Measurements from ENCODE around the gene KIAA0825. TPM values are rescaled to one million over a fixed set of nuclear protein-coding genes. Genes with fewer than 3 reads are reported as not detected.

Gene KIAA0825
- total and polyA plus RNA-seq, 2 donors = 0.87 to 3.1 TPM

GRCh38 chr5:94524841-94525697 lies 93.3 kb downstream of the KIAA0825 start:
- Histone ChIP-seq H3K27ac (ENCODE audit: low read depth in 1 of 2, low read length in 1 of 2) (no peak overlapping the region), H3K9me3 (ENCODE audit: control insufficient read depth in 2 of 2, insufficient read depth in 1 of 2, low read length in 1 of 2) (no peaks in the 10 kb centered on the region), H3K27me3 (ENCODE audit: control insufficient read depth in 2 of 2, insufficient read depth in 1 of 2, low read length in 1 of 2) (no peaks in the 10 kb centered on the region), H3K4me3 (ENCODE audit: low read length in 2 of 2) (no peak overlapping the region), H3K36me3 (ENCODE audit: control insufficient read depth in 2 of 2, insufficient read depth in 2 of 2, low read length in 1 of 2) (no peaks in the 10 kb centered on the region), H3K4me1 (ENCODE audit: control insufficient read depth in 2 of 2, insufficient read depth in 2 of 2, low read length in 2 of 2) (no peaks in the 10 kb centered on the region)
- DNase-seq (ENCODE audit: low read depth in 6 of 9, low spot score in 9 of 9) = peak; percentile 28 to 80 (median 48)
- 83% methylated on average over 4 of the region's 4 CpGs for WGBS

GRCh38 chr5:94523018-94523417 lies 95.4 kb downstream of the KIAA0825 start:
- Histone ChIP-seq H3K4me3 (ENCODE audit: low read length in 2 of 2) (no peak overlapping the region), H3K9me3 (ENCODE audit: control insufficient read depth in 2 of 2, insufficient read depth in 1 of 2, low read length in 1 of 2) (no peaks in the 10 kb centered on the region), H3K27ac (ENCODE audit: low read depth in 1 of 2, low read length in 1 of 2) (no peak overlapping the region), H3K27me3 (ENCODE audit: control insufficient read depth in 2 of 2, insufficient read depth in 1 of 2, low read length in 1 of 2) (no peaks in the 10 kb centered on the region), H3K4me1 (ENCODE audit: control insufficient read depth in 2 of 2, insufficient read depth in 2 of 2, low read length in 2 of 2) (no peaks in the 10 kb centered on the region), H3K36me3 (ENCODE audit: control insufficient read depth in 2 of 2, insufficient read depth in 2 of 2, low read length in 1 of 2) (no peaks in the 10 kb centered on the region)
- no peak for DNase-seq (ENCODE audit: low read depth in 6 of 9, low spot score in 9 of 9)

GRCh38 chr5:94522117-94522516 lies 96.3 kb downstream of the KIAA0825 start:
- no peaks in the 10 kb centered on the region for H3K4me1 ChIP-seq (ENCODE audit: control insufficient read depth in 2 of 2, insufficient read depth in 2 of 2, low read length in 2 of 2)
- H3K36me3 ChIP-seq (ENCODE audit: control insufficient read depth in 2 of 2, insufficient read depth in 2 of 2, low read length in 1 of 2) = no peaks in the 10 kb centered on the region
- 100% methylated on average over 1 of the region's 1 CpG for WGBS
- DNase-seq (ENCODE audit: low read depth in 6 of 9, low spot score in 9 of 9) = no peak
- H3K4me3 ChIP-seq (ENCODE audit: low read length in 2 of 2) = no peak overlapping the region
- no peaks in the 10 kb centered on the region for H3K27me3 ChIP-seq (ENCODE audit: control insufficient read depth in 2 of 2, insufficient read depth in 1 of 2, low read length in 1 of 2)
- no peaks in the 10 kb centered on the region for H3K9me3 ChIP-seq (ENCODE audit: control insufficient read depth in 2 of 2, insufficient read depth in 1 of 2, low read length in 1 of 2)
- no peak overlapping the region for H3K27ac ChIP-seq (ENCODE audit: low read depth in 1 of 2, low read length in 1 of 2)

- H3K9me3 ChIP-seq (ENCODE audit: control insufficient read depth in 2 of 2, insufficient read depth in 1 of 2, low read length in 1 of 2) = no peaks in the 10 kb centered on the region
- WGBS = over 99% methylated on average over 3 of the region's 3 CpGs
Observed at GRCh38 chr5:94517490-94518488, 100.6 kb downstream of the KIAA0825 start.

GRCh38 chr5:94516148-94516547 lies 102.3 kb downstream of the KIAA0825 start:
- Histone ChIP-seq H3K27ac (ENCODE audit: low read depth in 1 of 2, low read length in 1 of 2) (no peak overlapping the region), H3K36me3 (ENCODE audit: control insufficient read depth in 2 of 2, insufficient read depth in 2 of 2, low read length in 1 of 2) (no peaks in the 10 kb centered on the region), H3K9me3 (ENCODE audit: control insufficient read depth in 2 of 2, insufficient read depth in 1 of 2, low read length in 1 of 2) (no peaks in the 10 kb centered on the region), H3K27me3 (ENCODE audit: control insufficient read depth in 2 of 2, insufficient read depth in 1 of 2, low read length in 1 of 2) (no peaks in the 10 kb centered on the region), H3K4me3 (ENCODE audit: low read length in 2 of 2) (no peak overlapping the region), H3K4me1 (ENCODE audit: control insufficient read depth in 2 of 2, insufficient read depth in 2 of 2, low read length in 2 of 2) (no peaks in the 10 kb centered on the region)
- DNase-seq (ENCODE audit: low read depth in 6 of 9, low spot score in 9 of 9) = no peak
- WGBS = 99% methylated on average over 5 of the region's 5 CpGs

More at GRCh38 chr5:94517490-94518488, 100.6 kb downstream of the KIAA0825 start:
- no peak for DNase-seq (ENCODE audit: low read depth in 6 of 9, low spot score in 9 of 9)
- Histone ChIP-seq H3K27ac (ENCODE audit: low read depth in 1 of 2, low read length in 1 of 2) (no peak overlapping the region), H3K27me3 (ENCODE audit: control insufficient read depth in 2 of 2, insufficient read depth in 1 of 2, low read length in 1 of 2) (no peaks in the 10 kb centered on the region), H3K36me3 (ENCODE audit: control insufficient read depth in 2 of 2, insufficient read depth in 2 of 2, low read length in 1 of 2) (no peaks in the 10 kb centered on the region), H3K4me3 (ENCODE audit: low read length in 2 of 2) (no peak overlapping the region), H3K4me1 (ENCODE audit: control insufficient read depth in 2 of 2, insufficient read depth in 2 of 2, low read length in 2 of 2) (no peaks in the 10 kb centered on the region)

GRCh38 chr5:94508461-94509148 lies 109.8 kb downstream of the KIAA0825 start:
- no peak for DNase-seq (ENCODE audit: low read depth in 6 of 9, low spot score in 9 of 9)
- H3K4me3 ChIP-seq (ENCODE audit: low read length in 2 of 2) = no peak overlapping the region
- no peaks in the 10 kb centered on the region for H3K36me3 ChIP-seq (ENCODE audit: control insufficient read depth in 2 of 2, insufficient read depth in 2 of 2, low read length in 1 of 2)
- WGBS = 89% methylated on average over 4 of the region's 4 CpGs
- no peak overlapping the region for H3K27ac ChIP-seq (ENCODE audit: low read depth in 1 of 2, low read length in 1 of 2)
- peaks cover 0 to 3% of the 10 kb centered on the region in 2 donors for H3K4me1 ChIP-seq (ENCODE audit: control insufficient read depth in 2 of 2, insufficient read depth in 2 of 2, low read length in 2 of 2)
- no peaks in the 10 kb centered on the region for H3K9me3 ChIP-seq (ENCODE audit: control insufficient read depth in 2 of 2, insufficient read depth in 1 of 2, low read length in 1 of 2)
- H3K27me3 ChIP-seq (ENCODE audit: control insufficient read depth in 2 of 2, insufficient read depth in 1 of 2, low read length in 1 of 2) = no peaks in the 10 kb centered on the region

GRCh38 chr5:94505327-94506068 lies 112.9 kb downstream of the KIAA0825 start:
- Histone ChIP-seq H3K27ac (ENCODE audit: low read depth in 1 of 2, low read length in 1 of 2) (no peak overlapping the region), H3K4me3 (ENCODE audit: low read length in 2 of 2) (no peak overlapping the region), H3K36me3 (ENCODE audit: control insufficient read depth in 2 of 2, insufficient read depth in 2 of 2, low read length in 1 of 2) (no peaks in the 10 kb centered on the region), H3K9me3 (ENCODE audit: control insufficient read depth in 2 of 2, insufficient read depth in 1 of 2, low read length in 1 of 2) (no peaks in the 10 kb centered on the region), H3K4me1 (ENCODE audit: control insufficient read depth in 2 of 2, insufficient read depth in 2 of 2, low read length in 2 of 2) (peaks cover 0 to 3% of the 10 kb centered on the region in 2 donors), H3K27me3 (ENCODE audit: control insufficient read depth in 2 of 2, insufficient read depth in 1 of 2, low read length in 1 of 2) (no peaks in the 10 kb centered on the region)
- no peak for DNase-seq (ENCODE audit: low read depth in 6 of 9, low spot score in 9 of 9)
- WGBS = 95% methylated on average over 3 of the region's 3 CpGs

- H3K36me3 ChIP-seq (ENCODE audit: control insufficient read depth in 2 of 2, insufficient read depth in 2 of 2, low read length in 1 of 2) = no peaks in the 10 kb centered on the region
- no peaks in the 10 kb centered on the region for H3K27me3 ChIP-seq (ENCODE audit: control insufficient read depth in 2 of 2, insufficient read depth in 1 of 2, low read length in 1 of 2)
- no peaks in the 10 kb centered on the region for H3K9me3 ChIP-seq (ENCODE audit: control insufficient read depth in 2 of 2, insufficient read depth in 1 of 2, low read length in 1 of 2)
- H3K4me1 ChIP-seq (ENCODE audit: control insufficient read depth in 2 of 2, insufficient read depth in 2 of 2, low read length in 2 of 2) = peaks cover 0 to 2% of the 10 kb centered on the region in 2 donors
- no peak overlapping the region for H3K4me3 ChIP-seq (ENCODE audit: low read length in 2 of 2)
- 98% methylated on average over 1 of the region's 1 CpG for WGBS
- no peak for DNase-seq (ENCODE audit: low read depth in 6 of 9, low spot score in 9 of 9)
- no peak overlapping the region for H3K27ac ChIP-seq (ENCODE audit: low read depth in 1 of 2, low read length in 1 of 2)
Observed at GRCh38 chr5:94503677-94504076, 114.7 kb downstream of the KIAA0825 start.

Measured in thymus (tissue), 11 donors.